Measurements from ENCODE around the gene TFF1. TPM values are rescaled to one million over a fixed set of nuclear protein-coding genes. Genes with fewer than 3 reads are reported as not detected.

TFF1 gene
- total RNA-seq, 2 donors from 2014 or later = not detected

DNA sequence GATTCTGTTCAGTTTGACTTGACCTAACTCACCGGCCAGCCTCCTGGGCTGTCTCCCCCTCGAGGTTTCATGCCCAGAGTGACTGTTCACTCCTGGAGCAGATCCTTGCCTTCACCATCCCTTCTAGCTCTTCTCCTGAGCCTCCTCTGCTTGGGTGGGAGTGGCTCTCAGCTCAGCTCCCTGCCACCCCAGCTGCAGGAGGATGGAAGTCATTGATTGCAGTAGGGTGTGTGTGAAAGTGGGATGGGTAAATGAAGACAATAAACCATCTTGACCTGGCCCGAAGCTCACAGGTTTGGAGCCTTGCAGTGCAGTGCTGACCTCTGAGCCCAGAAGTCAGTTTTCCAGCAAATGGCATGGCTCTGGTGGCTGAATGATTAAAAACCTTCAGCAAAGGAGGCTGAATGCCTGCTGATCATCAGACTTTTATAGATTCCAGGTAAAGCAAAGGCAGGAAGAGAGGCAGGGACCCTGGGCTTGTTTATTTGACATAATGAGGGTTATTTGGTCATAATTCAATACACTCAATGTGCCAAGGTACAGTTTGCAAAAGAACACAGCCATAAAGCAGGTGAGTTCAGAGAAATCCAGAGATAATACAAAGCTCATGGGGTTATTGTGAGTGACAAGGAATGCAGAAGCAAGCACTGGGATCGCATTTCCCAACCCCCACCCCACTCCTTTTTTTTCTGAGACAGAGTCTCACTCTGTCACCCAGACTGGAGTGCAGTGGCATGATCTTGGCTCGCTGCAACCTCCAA is 33.6 kb downstream of the TFF1 start:
- ATAC-seq = no peak
- no peak for DNase-seq
- intact Hi-C loops (cut with DNase I) = no loop called here

DNA sequence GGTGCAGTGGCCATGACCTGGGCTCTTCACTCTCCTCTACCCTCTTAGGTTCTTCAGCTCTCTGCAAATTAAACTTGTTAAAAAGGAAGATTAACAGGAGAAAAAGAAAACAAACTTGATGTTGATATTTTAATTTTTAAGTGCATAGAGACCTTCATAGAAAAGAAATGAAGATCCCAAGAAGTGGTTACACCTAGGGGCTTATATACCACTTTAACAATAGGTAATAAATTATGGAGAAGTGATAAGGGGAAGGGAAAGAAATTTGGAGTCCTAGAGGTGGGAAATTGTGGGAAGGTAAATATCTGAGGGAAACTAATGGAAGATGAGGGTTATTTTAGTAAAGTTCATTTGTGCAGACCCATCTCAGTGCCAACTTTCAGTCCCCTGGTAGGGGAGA is 34.7 kb downstream of the TFF1 start:
- intact Hi-C loops (cut with DNase I) = no loop called here
- DNase-seq = no peak
- ATAC-seq = no peak

DNA sequence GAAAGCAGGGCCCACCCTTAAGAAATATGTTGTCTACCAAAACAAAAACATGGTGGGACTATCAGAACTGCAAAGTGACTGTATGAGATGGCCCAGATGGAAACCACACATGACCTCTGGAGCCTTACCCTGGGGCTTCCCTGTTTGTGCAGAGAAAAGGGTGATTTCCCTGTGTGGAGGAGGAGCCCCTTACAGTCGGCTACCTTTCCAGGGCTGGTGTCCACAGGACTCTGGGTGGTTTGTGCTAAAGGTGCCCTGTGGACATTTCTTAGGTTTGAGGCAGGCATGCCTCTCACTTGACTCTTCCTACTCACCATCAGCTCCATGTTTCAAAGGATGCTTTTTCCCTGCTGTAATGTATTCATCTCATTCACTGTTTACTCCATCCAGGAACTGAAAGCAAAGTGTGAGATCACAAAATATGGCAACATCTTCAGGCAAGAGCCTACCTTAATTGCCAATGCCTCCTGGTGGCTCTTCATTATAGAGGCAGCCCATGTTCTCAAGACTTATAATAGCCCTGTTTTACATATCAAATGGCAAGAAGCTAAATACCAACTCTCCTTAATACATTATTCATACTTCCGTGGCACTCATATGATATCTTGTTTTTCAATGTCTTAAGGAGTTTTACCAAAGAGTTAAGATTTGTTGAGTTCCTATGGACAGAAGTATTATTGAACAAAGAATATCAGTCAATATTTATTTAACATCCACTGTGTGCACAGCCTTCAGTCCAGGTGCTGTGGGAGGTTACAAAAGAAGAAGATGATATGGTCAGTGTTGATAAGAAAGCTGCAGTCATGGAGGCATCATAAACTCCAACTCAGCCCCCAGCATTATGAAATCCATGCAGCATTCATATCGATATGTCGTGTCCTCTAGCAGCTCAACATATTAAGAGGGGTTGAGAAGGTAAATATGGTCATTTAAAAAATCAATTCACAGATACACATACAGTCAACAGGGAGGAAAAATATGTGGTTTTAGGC is 35.7 kb downstream of the TFF1 start:
- intact Hi-C loops (cut with DNase I) = no loop called here
- ATAC-seq (no peak), DNase-seq (no peak)

DNA sequence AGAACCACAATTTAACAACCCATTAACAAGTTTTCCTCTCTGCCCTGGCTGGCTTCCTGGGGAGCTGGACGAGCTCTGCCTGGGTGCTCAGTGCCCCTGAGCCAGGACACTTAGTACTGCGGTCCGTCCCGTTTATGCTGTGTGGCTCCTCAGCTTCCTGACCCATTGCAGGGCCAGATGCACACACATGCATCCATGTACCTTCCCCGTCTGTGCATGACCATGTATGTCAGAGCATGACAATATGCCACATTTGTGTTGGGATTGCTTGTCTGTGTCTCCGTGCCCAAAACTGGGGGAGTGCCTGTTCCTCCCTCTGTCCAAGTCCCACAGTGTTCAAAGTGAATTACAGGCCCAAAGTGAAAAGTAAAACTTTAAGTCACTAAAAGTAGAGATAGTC is 41.4 kb downstream of the TFF1 start:
- ATAC-seq (no peak), DNase-seq (no peak)
- intact Hi-C loops (cut with DNase I) = no loop called here

DNA sequence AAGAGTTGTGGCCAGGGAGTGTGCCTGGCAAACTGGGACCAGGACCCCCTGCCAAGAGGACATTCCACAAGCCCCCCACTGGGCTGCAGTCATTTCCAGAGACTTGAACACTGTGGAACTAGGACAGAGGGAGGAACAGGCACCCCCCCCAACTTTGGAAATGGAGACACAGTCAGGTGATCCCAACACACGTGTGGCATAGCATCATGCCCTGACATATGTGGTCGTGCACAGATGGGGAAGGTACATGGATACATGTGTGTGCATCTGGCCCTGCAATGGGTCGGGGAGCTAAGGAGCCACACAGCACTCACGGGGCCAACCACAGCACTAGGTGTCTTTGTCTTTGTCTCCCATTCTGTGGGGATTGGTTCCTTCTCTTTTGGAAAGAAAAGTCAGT is 44.5 kb downstream of the TFF1 start:
- DNase-seq (no peak), ATAC-seq (no peak)
- intact Hi-C loops (cut with DNase I) = no loop called here

DNA sequence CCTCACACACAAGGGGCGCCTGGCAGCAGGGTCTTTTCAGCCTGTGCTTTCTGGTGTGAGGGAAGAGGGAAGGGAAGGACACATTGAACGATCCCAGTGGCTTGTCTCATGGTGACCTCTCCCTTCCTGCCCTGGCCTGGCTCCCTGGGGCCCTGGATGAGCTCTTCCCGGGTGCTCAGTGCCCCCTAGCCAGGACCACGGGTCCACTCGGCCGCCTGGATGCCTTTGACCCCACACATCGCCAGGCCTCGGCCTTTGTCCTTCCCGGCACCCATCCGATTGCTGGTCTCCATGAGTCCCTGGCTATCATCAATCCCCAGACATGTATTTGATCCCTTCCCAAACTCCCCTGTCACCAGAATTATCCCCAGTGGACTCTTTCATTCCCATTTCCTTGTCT is 45.1 kb downstream of the TFF1 start:
- intact Hi-C loops (cut with DNase I) = no loop called here
- DNase-seq (no peak), ATAC-seq (no peak)

DNA sequence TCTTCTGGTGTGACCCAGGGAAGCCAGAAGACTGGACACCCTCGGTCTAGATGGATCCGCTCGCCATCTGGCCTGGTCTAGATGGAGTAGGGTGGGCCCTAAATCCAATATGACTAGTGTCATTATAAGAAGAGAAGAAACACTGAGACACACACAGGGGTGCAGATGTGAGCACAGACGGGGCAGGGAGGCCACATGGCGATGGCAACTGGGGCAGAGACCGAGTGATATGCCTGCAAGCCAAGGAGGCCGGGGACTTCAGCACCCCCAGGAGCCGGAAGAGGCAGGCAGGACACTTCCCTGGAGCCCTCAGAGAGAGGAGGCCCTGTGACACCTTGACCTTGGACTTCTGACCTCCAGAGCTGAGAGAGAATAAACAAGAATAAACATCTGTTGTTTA is 45.5 kb downstream of the TFF1 start:
- intact Hi-C loops (cut with DNase I) = no loop called here
- DNase-seq = no peak
- ATAC-seq = no peak

DNA sequence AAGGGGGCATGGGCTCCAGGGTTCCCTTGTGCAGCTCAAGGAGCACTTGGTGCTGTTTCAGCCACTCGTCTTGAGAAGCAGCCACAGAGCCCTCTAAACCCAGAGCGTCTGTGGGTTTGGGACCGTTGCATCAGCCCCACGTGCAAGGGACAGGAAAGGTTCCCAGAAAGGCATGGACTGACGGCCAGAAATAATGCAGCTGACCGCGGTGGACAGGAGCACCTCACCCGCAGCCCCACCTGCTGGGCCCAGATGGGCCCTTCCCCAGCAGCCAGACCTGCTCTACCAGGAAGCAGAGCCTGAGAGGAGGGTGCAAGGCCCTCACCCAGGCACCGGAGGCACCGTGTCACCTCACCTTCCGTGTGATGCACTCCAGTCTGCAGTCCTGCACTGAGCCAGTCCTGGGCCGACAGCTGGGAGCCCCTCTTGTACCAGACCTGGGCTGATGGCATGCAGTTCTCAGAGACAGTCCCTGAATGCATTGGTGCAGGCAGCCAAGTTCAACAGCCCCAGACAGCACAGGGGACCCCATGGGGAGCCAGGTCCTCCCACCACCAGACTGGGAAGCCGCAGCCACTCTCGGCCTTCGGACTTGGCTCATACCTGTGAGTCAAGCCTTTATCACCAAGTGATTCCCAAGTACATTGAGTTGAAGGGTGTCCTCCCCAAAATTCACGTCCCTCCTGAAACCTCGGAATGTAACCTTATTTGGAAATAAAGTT is 46.3 kb downstream of the TFF1 start:
- ATAC-seq (no peak), DNase-seq (no peak)
- intact Hi-C loops (cut with DNase I) = no loop called here

DNA sequence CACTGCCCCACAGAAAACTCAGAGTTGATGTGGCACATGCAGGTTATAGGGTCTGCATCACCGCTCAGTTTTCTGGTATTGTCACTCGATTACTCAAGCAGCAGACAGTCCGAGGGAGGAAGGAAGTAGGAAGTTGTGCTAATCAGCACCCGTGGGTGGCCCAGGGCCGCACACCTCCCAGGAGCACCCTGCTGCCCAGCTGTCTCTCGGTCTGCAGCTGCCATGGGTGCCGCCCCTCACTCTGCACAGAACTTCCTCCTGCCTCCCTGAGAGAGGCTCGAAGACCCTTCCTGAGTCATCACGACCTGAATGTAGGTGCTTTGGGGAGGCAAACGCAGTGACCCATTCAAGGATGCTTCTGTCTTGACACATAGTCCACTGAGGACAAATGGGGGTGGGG is 47.0 kb downstream of the TFF1 start:
- DNase-seq = no peak
- ATAC-seq = peak in 1 of 2 donors; percentile 20
- intact Hi-C loops (cut with DNase I) = no loop called here

DNA sequence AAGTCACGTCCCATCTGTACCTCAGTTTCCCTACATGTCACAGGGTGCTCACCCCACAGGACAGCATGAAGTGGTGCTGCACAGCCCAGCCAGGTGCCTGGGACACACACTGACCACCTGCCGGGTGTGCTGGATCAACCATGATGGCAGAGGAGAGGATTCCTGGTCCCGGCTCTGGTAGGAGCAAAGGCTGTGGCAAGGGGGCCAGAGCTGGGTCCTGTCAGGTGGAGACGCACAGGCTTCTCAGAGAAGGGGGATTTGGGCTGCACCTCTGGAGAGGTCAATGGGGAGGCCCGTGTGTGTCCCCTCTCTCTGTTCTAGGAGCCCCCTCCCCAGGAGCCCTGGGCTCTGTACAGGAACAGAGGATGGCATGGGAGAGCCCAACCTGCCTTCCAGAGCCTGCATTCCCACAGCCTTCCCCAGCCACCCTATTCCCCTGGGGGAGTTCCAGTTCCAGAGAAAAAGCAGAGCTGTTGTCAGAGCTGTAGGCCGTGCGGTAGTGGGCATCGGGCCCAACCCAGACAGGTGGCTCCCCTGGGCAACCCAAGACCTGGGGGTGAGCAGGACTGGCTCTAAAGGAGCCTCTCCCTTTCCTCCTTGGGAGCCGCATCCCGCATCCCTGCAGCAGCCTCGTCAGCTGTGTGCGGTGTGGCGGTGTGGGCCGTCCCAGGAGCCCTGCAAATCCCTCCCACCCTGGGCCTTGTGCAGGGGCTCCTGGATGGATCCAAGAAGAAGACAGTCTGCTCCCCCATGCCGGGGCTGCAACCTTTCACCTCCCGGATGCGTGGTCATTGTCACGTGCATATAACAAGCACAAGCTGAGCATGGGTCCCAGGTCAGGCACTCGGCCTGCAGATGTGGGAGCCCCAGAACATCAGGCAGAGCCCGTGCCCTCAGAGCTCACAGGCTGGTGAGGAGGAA is 48.2 kb downstream of the TFF1 start:
- ATAC-seq (no peak), DNase-seq (no peak)
- intact Hi-C loops (cut with DNase I) = no loop called here

DNA sequence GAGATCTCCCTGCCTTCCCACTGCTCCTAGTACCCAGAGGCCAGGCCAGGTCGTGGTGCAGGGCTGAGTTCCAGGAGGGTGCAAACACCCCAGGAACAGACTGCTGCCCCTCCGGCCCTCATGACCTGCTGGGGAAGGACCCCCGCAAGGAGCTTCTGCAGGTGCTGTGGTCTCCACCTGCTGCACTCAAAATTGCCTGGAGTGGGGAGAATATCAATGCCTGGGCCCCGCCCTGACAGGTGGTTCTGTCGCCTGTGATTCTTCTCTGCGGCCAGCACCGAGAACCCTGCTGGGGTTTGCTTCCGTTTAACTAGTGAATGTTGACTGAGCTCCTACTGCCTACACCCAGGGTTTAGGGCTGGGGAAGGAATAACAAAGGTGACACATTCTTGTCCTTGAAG is 49.0 kb downstream of the TFF1 start:
- ATAC-seq (no peak), DNase-seq (no peak)
- intact Hi-C loops (cut with DNase I) = no loop called here

DNA sequence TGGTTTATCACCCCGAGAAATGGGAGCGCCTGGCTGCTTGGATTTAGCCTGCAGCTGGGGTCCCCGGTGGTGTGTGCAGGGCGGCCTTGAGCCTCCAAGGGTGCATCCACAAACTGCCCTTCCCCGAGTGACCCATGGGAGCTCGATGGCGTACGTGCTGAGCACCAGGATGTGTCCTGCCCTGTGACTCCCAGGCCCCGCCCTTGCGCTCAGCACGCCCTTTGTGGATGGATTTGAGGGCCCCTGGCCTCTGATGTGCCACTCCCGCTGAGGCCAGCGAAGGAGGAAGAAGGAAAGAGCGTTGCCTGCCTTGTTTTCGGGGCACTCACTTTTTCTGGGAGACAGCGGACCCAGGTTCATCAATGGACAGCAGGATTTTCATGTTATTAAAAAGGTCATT is 49.4 kb downstream of the TFF1 start:
- intact Hi-C loops (cut with DNase I) = no loop called here

DNA sequence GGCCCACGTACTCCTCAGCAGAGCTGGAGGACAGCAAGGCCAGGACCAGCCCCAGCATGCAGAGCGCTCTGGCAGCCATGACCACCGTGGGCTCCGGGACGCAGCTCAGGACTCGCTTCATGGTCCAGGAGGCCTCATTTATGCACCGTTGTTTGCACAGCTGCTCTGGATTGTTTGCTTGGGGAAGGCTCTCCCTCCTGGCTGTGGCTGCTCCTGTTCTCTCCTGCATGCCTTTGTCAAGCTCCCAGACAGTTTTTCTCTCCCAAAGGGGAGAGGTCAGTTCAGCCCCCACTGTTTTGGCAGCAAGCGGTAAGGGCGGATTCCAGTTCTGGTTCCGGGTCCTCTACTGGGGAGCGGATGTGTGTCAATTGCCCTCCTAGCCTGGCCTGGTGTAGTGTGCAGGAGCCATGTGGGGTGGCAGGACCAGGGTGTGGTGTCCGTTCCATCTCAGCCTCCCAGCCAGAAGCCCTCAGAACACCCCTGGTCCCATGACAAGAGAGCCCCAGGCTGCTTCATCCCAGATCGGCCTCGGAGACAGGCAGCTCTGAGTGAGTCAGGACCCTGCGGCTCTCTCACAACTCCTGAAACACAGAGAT is 50.9 kb downstream of the TFF1 start, which contains the start of gene TFF3:
TSS of gene TFF3 (minus strand) at position 114 of the 596 bp plus-strand sequence. CDS start at position 79, 35 bp downstream.
- DNase-seq (no peak), ATAC-seq (peak in 1 of 2 donors; percentile 21)
- intact Hi-C loops (cut with DNase I) = no loop called here

More for the DNA sequence above, 49.4 kb downstream of the TFF1 start:
- DNase-seq (no peak), ATAC-seq (no peak)

DNA sequence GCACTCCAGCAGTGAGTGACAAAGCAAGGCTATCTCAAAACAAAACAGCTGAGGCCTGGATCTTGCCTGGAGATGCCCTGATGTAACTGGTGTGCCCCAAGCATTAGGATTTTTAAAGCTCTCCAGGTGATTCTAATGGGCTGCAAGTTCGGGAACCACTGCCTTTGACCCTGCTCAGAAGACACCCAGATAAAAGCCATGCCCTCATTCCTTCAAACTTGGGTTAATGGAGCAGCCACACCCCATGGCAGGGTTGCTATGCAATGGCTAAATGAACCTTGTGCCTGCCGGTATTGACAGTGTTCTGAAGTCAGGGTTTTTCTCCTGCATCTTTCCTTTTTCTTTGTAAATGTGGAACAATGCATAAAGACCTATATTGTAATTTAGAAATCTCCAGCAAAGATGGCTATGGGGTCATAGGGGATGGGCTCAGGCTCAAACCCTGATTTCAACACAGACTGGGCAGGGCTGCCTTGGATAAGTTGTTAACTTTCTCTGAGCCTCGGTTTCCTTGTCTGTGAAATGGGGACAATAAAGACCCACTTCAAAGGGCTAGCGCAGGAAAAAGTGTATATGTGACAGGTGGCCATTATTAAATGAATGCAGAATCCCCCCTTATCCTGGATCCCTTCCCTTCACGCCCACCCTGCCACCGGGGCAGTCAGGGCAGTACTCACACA is 51.6 kb downstream of the TFF1 start:
- no peak for ATAC-seq
- intact Hi-C loops (cut with DNase I) = no loop called here
- no peak for DNase-seq

DNA sequence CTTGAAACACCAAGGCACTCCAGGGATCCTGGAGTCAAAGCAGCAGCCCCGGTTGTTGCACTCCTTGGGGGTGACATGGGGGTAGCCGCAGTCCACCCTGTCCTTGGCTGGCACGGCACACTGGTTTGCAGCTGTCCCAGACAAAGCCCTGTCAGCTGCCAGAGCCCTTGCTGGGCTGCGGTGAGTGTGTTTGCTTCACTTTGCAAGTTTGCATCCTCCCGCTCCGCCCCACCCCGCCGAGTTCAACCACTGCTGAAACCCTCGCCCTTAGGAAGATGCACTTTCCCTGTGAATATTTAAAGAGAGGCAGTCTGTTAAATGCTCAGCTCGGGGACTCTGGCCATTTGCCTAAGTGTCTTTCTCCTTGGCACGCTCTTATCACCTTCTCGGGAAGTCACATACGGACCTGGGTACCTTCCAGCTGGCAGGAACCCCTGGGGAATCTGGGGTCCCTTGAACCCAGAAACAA is 52.8 kb downstream of the TFF1 start:
- intact Hi-C loops (cut with DNase I) = no loop called here
- DNase-seq = no peak
- ATAC-seq = peak; percentile 21 to 24

DNA sequence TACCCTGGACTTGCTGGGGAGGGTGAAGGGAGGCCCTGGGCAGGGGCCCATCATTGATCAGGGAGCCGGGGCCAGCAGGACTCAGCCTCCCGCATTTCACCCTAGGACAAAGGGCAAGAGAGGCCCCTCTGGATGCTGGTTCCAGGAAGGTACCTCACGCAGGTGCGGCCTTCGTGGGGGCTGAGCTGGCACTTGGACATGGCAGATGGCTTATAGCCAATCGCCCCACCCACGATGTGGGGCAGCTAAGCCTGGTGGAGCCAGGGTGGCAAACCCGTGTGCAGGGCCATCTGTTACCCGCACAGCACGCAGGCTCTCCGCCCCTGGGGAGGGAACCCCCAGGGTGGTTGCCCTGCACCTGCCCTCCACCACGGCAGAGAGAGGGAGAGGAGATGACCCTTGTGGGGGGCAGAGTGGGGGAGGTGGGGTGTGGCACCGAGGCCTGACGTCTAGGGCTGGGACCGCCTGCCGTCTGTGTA is 53.7 kb downstream of the TFF1 start:
- no peak for ATAC-seq
- no peak for DNase-seq
- intact Hi-C loops (cut with DNase I) = no loop called here
